KOPT-K1 (cell line): ENCODE results near the gene ZDHHC1.

Source experiments
- H3K27ac ChIP-seq: fragments of 200-600 bp; sonication (generic); 2 replicates; pipeline ENCODE4 v1.5.1; 2016; ENCODE audit warnings: antibody characterized with exemption, mild to moderate bottlenecking, low read depth, low read length; ENCODE audit not compliant: poor library complexity, severe bottlenecking
- H3K36me3 ChIP-seq: fragments of 200-600 bp; sonication (generic); 2 replicates; pipeline ENCODE4 v1.5.1; 2017; ENCODE audit warnings: antibody characterized with exemption, mild to moderate bottlenecking, low read length, moderate library complexity; ENCODE audit not compliant: insufficient read depth
- H3K9me3 ChIP-seq: fragments of 200-600 bp; sonication (generic); 2 replicates; pipeline ENCODE4 v1.5.1; 2017; ENCODE audit warnings: antibody characterized with exemption, low read length, mild to moderate bottlenecking; ENCODE audit not compliant: insufficient read depth, poor library complexity, severe bottlenecking

Gene ZDHHC1

DNA sequence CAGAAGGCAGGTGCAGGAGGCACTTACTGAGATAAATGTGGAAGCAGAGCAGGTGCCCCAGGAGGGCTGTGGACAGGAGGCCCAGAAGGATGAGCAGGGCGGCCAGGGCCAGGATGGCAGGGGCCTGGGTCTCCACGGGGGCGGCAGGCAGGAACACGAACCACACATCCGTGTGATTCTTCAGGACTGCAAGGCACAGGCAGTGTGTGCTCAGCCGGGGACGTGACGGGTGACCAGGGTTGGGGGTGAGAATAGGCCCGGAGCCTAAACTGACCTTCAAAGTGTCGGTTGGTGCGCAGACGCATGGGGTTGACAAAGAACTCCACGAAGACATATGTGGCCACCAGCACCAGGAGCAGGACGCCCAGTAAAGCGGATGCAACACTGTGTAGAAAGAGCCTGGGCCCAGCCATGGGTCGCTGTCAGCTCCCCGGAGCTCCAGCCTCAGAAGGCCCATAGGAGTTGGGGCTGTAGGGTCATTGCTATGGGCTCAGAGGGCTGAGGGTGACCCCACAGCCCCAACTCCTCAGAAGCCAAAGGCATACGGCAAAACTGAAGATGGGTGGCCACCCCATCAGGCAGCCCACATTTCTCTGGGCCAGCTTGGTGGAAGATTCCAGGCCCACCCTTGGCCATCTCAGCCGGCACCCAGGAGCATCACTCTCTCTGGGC lies 17.6 kb downstream of the ZDHHC1 start:
- Histone ChIP-seq H3K27ac (no peak overlapping the region), H3K36me3 (no peaks in the 10 kb centered on the region), H3K9me3 (no peaks in the 10 kb centered on the region)

DNA sequence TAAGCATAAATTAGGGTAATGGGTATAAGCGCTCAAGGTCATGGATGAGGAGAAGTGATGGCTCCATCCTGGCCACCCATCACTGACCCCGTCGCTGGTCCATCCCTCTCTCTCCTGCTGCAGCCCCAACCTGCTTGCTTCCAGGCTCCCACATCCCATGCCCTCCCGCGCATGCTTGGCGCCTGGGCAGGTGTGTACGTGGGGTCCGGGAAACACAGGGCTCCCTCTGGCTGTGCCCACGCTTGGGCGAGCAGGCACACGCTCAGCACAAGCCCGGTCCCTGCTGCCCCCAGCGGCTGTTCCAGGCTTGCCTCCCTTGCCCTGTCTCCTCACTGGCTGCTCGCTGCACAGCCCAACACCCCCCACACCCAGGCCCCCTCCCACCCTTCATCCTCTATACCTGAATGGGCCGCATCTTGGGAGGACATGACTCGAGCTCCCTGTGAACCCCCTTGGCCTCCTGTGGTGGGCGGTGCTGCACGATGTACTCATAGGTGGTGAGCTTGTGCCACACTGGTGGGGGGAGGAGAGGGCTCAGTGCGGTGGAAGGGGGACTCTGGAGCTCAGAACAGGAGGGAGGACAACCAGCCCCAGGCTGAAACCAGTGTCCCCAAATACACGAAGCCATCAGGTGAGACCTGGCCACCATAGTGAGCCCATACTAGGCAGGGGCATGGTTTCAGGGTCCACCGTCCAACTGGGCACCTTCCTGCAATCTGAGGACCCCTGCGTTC lies 18.3 kb downstream of the ZDHHC1 start:
- Histone ChIP-seq H3K36me3 (no peaks in the 10 kb centered on the region), H3K9me3 (no peaks in the 10 kb centered on the region), H3K27ac (no peak overlapping the region)

DNA sequence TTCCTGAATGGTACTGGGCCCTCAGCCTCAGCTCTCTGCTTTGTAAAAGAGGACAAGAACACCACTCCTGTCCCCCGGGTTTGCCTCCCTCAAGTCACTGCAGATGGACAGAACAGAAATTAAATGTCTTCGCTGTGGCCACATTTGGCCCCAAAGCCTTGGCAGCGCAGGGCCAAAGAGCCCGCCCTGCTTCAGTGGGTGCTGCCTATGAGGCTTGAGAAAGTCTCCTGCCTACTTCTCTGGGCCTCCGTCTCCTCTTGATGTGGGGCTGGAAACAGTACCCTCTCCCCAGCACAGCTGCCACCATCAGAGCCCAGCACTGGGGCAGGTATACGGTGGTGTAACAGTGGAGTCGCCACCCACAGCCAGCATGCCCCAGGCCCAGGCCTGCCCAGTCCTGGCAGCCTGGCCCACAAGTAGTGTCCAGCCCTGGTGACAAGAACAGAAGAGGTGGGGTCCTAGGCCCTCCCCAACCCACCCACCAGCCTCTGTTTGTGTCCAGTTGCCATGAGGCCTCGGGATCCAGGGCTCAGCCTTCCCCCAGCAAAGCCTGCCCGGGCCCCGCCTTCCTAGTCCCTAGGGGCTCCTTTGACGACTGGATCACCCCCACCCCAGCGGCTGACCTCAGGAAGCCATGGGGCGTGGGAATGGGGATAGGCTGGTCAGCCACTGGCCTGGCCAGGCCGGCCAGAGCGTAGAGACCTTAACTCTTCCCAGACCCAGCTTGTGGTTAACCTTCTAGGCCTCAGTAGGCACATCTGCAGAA lies 19.1 kb downstream of the ZDHHC1 start:
- Histone ChIP-seq H3K9me3 (no peaks in the 10 kb centered on the region), H3K36me3 (no peaks in the 10 kb centered on the region), H3K27ac (no peak overlapping the region)

DNA sequence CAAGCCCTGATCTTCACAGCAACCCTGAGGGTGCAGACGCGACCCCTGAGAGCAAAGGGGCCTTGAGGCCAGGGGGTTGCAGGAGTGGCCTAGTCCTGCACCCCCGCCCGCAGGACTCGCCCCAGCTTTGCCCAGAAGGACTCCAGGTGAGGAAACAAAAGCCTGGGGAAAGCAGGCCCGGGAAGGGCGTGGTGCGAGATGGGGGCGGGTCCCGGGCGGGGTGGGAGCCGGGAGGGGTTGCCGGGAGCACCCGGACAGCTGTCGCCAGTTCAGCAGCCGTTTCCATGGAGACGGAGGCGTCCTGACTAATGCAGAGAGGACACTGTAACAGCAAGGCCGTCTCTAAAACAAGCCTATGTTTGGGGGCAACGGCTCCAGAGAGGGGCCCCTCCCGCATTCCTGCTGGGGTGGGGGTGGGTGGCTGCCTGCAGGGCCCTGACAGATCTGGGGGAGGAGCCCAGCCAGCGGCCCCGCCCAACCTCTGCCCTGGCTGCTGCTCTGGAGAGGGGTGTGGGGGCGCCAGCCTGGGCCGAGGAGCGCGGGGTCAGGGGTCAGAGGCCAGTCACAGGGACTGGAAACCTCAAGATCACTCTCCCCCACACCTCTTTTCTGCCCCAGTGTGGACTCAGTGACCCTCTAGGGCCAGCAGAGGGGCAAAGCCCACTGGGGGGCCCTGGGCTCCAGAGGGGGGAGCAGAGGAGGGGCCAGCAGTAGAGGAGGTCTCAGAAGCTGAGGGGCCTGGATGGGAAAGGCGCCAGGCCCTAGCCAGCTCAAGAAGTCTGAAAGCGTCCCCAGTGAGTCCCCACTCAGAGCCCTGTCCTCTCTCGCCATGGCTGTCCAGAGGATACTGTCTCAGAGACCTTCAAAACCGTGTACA lies 19.9 kb downstream of the ZDHHC1 start:
- no peak overlapping the region for H3K27ac ChIP-seq
- H3K36me3 ChIP-seq = no peaks in the 10 kb centered on the region
- H3K9me3 ChIP-seq = no peaks in the 10 kb centered on the region

DNA sequence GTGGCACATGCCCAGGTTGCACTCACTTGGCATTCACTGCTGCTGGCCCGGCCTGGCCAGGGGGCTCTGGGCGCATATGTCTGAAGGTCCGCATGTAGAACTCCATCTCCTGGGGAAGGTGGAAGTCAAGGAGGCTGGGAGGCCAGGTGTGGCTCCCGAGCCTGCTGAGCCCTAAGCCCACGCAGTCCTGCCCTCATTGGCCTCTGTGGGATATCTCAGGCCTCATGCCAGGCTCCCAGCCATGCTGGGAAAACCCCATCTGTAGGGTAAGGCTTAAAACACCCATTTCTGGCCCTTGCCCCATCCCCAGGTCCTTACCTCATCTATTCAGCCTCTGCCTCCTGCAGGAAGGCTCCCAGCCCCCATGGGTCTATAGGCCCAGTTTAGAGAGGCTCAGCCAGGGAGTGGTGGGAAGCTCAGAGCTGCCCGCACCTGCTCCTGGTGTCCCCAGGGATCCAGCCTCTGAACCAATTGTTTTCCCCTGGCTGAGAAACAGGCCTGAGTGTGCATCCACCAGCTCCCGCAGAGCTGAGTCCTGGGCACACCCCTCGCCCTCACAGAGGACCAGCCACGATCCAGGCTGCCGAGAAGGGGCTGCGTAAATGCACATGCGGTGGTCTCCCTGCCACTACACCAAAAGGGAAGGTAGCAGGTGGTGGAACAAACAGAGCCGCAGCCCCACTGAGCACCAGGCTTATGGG lies 20.7 kb downstream of the ZDHHC1 start:
- H3K9me3 ChIP-seq = no peaks in the 10 kb centered on the region
- H3K36me3 ChIP-seq = no peaks in the 10 kb centered on the region
- no peak overlapping the region for H3K27ac ChIP-seq

DNA sequence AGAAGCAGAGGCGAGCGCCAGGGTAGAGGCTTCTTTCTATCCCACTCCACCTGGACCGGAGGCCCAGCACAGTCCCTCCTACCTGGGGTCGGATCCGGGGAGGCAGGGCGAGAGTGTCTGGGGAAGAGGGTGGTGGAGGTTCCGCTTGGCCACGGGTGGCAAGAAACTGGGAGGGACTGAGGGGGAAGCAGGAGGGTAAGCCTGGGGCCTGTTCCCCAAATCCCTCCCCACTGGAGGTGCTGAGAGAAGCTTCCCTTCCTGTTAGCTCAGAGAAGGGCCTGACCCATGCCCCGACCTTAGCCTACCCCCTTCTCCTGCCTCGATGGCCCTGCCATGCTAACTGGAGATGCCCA lies 21.2 kb downstream of the ZDHHC1 start:
- no peak overlapping the region for H3K27ac ChIP-seq
- H3K9me3 ChIP-seq = no peaks in the 10 kb centered on the region
- H3K36me3 ChIP-seq = no peaks in the 10 kb centered on the region

DNA sequence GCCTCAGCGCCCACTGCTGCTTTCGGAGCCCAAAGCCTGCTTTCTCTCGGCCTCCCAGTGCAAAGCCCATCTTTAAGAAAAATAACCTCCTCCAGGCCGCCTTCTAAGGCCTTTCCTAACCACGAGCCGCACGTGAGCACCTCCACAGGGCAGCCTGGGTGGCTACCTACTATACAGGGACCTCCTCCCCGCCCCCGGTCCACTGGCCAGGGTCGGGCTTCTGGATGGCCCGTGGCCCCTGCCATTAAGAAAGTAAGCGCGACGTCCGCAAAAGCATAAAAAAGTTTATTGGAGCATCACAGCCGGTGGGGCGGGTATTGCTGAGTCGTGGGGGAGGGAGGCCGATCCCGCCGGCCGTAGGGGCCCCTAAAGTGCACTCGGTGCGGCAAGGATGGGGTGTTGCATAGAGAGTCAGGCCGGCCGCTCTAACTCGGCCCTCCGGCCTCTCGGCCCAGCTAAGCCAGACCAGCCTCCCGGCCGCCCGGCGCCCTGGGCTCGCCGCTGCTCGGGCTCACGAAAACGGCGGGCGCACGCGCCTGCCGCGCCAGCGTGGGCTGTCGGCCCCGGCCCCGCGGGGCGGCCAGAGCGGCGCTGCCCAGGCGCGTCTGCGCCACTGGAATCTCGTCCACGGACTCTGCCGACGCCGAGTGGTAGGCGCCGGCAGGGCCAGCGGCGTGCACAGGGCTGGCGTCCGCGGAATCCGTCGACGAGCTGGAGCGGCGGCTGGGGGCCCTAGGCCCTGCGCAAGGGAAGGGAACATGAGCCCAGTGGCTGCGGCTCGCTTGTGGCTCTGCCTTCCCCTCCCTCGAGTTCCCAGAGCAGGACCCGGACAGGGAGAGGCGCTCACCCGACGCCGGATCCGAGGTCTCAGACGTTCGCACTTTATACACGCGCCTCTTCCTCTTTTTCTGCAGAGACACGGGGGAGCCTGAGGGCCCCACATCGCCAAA lies 21.8 kb downstream of the ZDHHC1 start:
- H3K9me3 ChIP-seq = no peaks in the 10 kb centered on the region
- H3K27ac ChIP-seq = no peak overlapping the region
- no peaks in the 10 kb centered on the region for H3K36me3 ChIP-seq

DNA sequence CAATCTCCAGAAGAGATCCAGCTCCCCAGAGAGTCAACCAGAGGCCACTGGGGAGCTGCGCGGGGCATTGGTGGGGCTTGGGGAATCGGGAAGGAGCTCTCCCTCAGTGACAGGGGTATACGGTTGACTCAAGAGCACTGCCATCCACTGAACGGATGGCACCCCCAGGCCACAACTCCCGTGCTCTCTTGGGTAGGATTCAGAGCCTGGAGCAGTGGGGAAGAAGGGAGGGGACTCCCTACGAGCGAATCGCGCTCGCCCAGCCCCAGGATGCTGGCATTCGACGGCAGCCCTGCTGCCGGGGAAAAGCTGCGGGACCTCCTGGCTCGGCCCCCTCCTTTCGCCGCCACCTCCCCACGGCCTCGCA lies 22.5 kb downstream of the ZDHHC1 start:
- no peaks in the 10 kb centered on the region for H3K36me3 ChIP-seq
- H3K9me3 ChIP-seq = no peaks in the 10 kb centered on the region
- H3K27ac ChIP-seq = no peak overlapping the region

DNA sequence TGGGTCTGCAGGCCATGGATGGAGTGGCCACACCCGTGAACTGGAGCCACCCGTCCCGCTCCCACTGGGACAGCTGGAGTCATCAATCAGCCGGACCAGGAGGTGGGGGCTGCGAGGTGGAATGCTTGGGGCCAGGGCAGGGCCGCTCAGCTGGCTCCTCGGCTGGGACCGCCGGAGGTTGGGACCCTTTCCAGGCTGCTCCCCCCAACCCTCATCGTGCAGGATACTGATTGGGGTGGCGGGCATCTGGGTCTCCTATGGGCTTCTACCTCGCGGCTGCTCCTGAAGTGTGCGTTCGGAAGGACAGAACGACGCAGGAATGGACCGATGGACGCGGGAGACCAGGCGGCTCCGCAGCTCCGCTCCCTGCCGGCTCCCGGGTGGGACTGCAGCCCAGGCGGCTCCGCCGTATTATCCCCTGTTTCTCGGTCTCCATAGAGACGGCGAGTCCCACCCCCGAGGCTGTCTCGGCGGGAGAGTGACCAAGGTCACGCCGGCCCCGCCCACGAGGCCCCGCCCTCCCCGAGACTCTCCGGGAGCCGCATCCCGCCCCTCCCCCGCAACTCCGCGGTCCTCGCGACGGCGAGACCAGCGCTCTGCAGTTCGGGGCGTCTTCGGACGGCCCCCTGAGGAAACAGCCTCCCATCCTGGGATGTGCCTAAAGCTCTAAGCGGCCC lies 23.0 kb downstream of the ZDHHC1 start, which contains the start of gene TPPP3:
Gene TPPP3, minus strand, starts transcription at position 388 of the 677 bp plus-strand sequence. CDS start 2,387 bp downstream, outside the sequence.
- no peaks in the 10 kb centered on the region for H3K9me3 ChIP-seq
- H3K27ac ChIP-seq = no peak within 1 kb of the TSS
- no peaks in the 10 kb centered on the region for H3K36me3 ChIP-seq

DNA sequence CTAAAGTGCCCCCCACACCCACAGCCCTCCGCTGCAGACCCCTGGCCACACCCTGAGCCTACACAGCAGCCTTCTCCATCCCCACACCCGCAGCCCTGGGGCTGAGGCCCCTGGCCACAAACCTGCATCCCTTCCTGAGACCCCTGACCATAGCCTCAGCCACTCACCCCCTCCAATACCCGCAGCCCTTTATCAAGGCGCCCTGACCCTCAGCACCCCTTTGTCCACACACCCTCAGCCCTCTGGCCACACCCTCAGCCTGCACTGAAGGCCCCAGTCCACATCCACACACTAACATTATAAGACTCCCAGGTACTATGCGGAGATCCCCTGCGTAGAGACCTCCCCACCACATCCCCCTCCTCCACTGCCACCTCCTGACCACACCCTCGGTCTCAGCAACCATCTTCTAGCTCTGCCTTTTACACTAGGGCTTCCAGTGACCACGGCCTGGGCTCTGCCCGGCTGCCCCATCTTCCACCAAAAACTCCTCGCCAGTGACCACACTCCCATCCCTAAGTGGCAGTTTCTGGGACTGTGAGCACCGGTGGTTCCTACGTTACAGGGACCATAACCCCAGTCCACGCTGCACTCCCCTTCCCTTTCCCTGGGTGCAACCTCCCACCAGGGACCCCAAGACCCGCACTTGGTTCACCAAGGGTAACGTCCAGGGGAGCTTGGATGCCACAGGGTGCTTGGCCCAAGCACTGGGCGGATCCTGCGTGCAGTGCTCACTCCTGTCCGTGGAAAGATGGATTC lies 23.8 kb downstream of the ZDHHC1 start:
- H3K9me3 ChIP-seq = no peaks in the 10 kb centered on the region
- no peaks in the 10 kb centered on the region for H3K36me3 ChIP-seq
- no peak overlapping the region for H3K27ac ChIP-seq

DNA sequence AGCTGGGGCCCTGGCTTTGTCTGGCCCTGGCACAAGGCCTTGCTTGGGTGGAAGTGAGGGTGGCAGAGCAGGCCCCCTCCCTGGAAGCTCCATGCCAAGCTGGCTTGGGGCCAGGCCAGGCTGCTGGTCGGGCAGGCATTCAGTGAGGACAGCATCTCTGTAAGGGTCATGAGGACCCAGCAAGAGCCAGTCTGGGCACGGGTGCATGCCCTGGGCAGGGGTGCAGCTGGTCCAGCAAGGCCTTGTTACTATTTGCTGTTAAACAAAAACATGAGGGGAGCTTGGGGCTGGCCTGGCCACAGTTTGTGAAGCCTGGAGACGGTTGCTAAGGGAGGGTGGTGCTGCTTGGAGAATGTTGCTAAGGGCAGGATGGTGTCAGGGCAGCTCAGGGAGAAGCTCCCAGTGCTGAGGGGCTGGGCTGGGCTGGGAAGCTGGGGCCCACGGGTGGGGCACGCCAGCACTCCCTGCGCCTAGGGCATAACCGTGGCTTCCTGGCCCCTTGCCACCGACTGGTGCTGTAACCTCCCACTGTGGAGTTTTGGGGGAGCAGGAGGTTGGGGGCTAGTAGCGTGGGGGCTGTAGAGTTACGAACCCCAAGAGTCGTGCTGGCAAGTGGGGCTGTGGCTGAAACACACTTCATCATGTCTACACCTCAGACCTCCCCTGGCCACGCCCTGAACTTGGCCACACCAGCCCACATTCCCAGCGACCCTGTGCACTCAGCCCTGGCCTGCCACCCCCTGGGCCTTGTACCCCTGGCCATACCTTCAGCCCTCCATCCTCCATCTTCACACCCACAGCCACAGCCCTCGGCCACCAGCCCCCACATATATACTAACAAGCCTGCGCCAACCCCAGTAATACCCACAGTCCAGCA lies 24.6 kb downstream of the ZDHHC1 start:
- Histone ChIP-seq H3K36me3 (no peaks in the 10 kb centered on the region), H3K27ac (no peak overlapping the region), H3K9me3 (no peaks in the 10 kb centered on the region)
